Measurements from ENCODE around the gene OSBPL8.
"Not testable (repeated sequence)": the region's sequence is repeated elsewhere in the genome, so short reads cannot be mapped to it uniquely, and the experiment has no call there.

Gene OSBPL8

GRCh38 chr12:76523408-76523807 is 36.2 kb downstream of the OSBPL8 start:
- no peak overlapping the region for H3K4me3 ChIP-seq (ENCODE audit: extremely low read depth, insufficient read depth, low read length, poor library complexity, severe bottlenecking)
- no peaks in the 10 kb centered on the region for H3K4me1 ChIP-seq (ENCODE audit: control insufficient read depth, insufficient read depth, low read length, poor library complexity, severe bottlenecking)
- H3K9me3 ChIP-seq (ENCODE audit: control insufficient read depth, low read length), result no peaks in the 10 kb centered on the region
- H3K27ac ChIP-seq (ENCODE audit: low read depth, low read length, severe bottlenecking), result no peak overlapping the region
- H3K36me3 ChIP-seq (ENCODE audit: control insufficient read depth, insufficient read depth, low read length), result peaks cover 32% of the 10 kb centered on the region

GRCh38 chr12:76520348-76520747 is 39.2 kb downstream of the OSBPL8 start:
- Histone ChIP-seq H3K27ac (ENCODE audit: low read depth, low read length, severe bottlenecking) (no peak overlapping the region), H3K4me3 (ENCODE audit: extremely low read depth, insufficient read depth, low read length, poor library complexity, severe bottlenecking) (no peak overlapping the region), H3K4me1 (ENCODE audit: control insufficient read depth, insufficient read depth, low read length, poor library complexity, severe bottlenecking) (no peaks in the 10 kb centered on the region), H3K9me3 (ENCODE audit: control insufficient read depth, low read length) (no peaks in the 10 kb centered on the region), H3K36me3 (ENCODE audit: control insufficient read depth, insufficient read depth, low read length) (peaks cover 31% of the 10 kb centered on the region)

GRCh38 chr12:76519538-76519937 is 40.0 kb downstream of the OSBPL8 start:
- Histone ChIP-seq H3K4me3 (ENCODE audit: extremely low read depth, insufficient read depth, low read length, poor library complexity, severe bottlenecking) (no peak overlapping the region), H3K4me1 (ENCODE audit: control insufficient read depth, insufficient read depth, low read length, poor library complexity, severe bottlenecking) (no peaks in the 10 kb centered on the region), H3K27ac (ENCODE audit: low read depth, low read length, severe bottlenecking) (no peak overlapping the region), H3K9me3 (ENCODE audit: control insufficient read depth, low read length) (no peaks in the 10 kb centered on the region), H3K36me3 (ENCODE audit: control insufficient read depth, insufficient read depth, low read length) (peaks cover 36% of the 10 kb centered on the region)
- WGBS, 2 experiments (ENCODE audit: insufficient coverage in 2 of 2), result 85 to 100% methylated on average over 4 to 5 of the region's 5 CpGs

- Histone ChIP-seq H3K4me1 (ENCODE audit: control insufficient read depth, insufficient read depth, low read length, poor library complexity, severe bottlenecking) (no peaks in the 10 kb centered on the region), H3K36me3 (ENCODE audit: control insufficient read depth, insufficient read depth, low read length) (peaks cover 36% of the 10 kb centered on the region), H3K27ac (ENCODE audit: low read depth, low read length, severe bottlenecking) (no peak overlapping the region), H3K9me3 (ENCODE audit: control insufficient read depth, low read length) (no peaks in the 10 kb centered on the region), H3K4me3 (ENCODE audit: extremely low read depth, insufficient read depth, low read length, poor library complexity, severe bottlenecking) (no peak overlapping the region)
- WGBS, 2 experiments (ENCODE audit: insufficient coverage in 2 of 2), result 67 to 88% methylated on average over 1 of the region's 2 CpGs
Observed at GRCh38 chr12:76518699-76519098, 40.9 kb downstream of the OSBPL8 start.

- H3K4me3 ChIP-seq (ENCODE audit: extremely low read depth, insufficient read depth, low read length, poor library complexity, severe bottlenecking), result no peak overlapping the region
- 96 to 100% methylated on average over 1 to 3 of the region's 4 CpGs for WGBS, 2 experiments (ENCODE audit: insufficient coverage in 2 of 2)
- H3K36me3 ChIP-seq (ENCODE audit: control insufficient read depth, insufficient read depth, low read length), result peaks cover 20% of the 10 kb centered on the region
- no peak overlapping the region for H3K27ac ChIP-seq (ENCODE audit: low read depth, low read length, severe bottlenecking)
- no peaks in the 10 kb centered on the region for H3K9me3 ChIP-seq (ENCODE audit: control insufficient read depth, low read length)
- H3K4me1 ChIP-seq (ENCODE audit: control insufficient read depth, insufficient read depth, low read length, poor library complexity, severe bottlenecking), result no peaks in the 10 kb centered on the region
Observed at GRCh38 chr12:76515271-76515670, 44.3 kb downstream of the OSBPL8 start.

- H3K9me3 ChIP-seq (ENCODE audit: control insufficient read depth, low read length); H3K4me1 ChIP-seq (ENCODE audit: control insufficient read depth, insufficient read depth, low read length, poor library complexity, severe bottlenecking); H3K4me3 ChIP-seq (ENCODE audit: extremely low read depth, insufficient read depth, low read length, poor library complexity, severe bottlenecking); H3K27ac ChIP-seq (ENCODE audit: low read depth, low read length, severe bottlenecking): not testable (repeated sequence)
- WGBS, 2 experiments (ENCODE audit: insufficient coverage in 2 of 2), result 94 to 100% methylated on average over 1 to 3 of the region's 4 CpGs
- peaks cover 12% of the 10 kb centered on the region for H3K36me3 ChIP-seq (ENCODE audit: control insufficient read depth, insufficient read depth, low read length)
Observed at GRCh38 chr12:76511116-76511716, 48.4 kb downstream of the OSBPL8 start.

- Histone ChIP-seq H3K4me1 (ENCODE audit: control insufficient read depth, insufficient read depth, low read length, poor library complexity, severe bottlenecking) (no peaks in the 10 kb centered on the region), H3K4me3 (ENCODE audit: extremely low read depth, insufficient read depth, low read length, poor library complexity, severe bottlenecking) (no peak overlapping the region), H3K27ac (ENCODE audit: low read depth, low read length, severe bottlenecking) (no peak overlapping the region), H3K36me3 (ENCODE audit: control insufficient read depth, insufficient read depth, low read length) (peaks cover 7% of the 10 kb centered on the region), H3K9me3 (ENCODE audit: control insufficient read depth, low read length) (peaks cover 6% of the 10 kb centered on the region)
- 95 to 96% methylated on average over 2 of the region's 6 CpGs for WGBS, 2 experiments (ENCODE audit: insufficient coverage in 2 of 2)
Observed at GRCh38 chr12:76508128-76508980, 51.2 kb downstream of the OSBPL8 start.

GRCh38 chr12:76506149-76506548 is 53.4 kb downstream of the OSBPL8 start:
- Histone ChIP-seq H3K27ac (ENCODE audit: low read depth, low read length, severe bottlenecking) (no peak overlapping the region), H3K9me3 (ENCODE audit: control insufficient read depth, low read length) (peaks cover 6% of the 10 kb centered on the region), H3K4me3 (ENCODE audit: extremely low read depth, insufficient read depth, low read length, poor library complexity, severe bottlenecking) (no peak overlapping the region), H3K4me1 (ENCODE audit: control insufficient read depth, insufficient read depth, low read length, poor library complexity, severe bottlenecking) (no peaks in the 10 kb centered on the region), H3K36me3 (ENCODE audit: control insufficient read depth, insufficient read depth, low read length) (peaks cover 18% of the 10 kb centered on the region)
- 80% methylated on average over 1 of the region's 3 CpGs; no CpG with 5 or more reads in 1 of the 2 experiments for WGBS, 2 experiments (ENCODE audit: insufficient coverage in 2 of 2)

- H3K9me3 ChIP-seq (ENCODE audit: control insufficient read depth, low read length), result peaks cover 6% of the 10 kb centered on the region
- H3K4me3 ChIP-seq (ENCODE audit: extremely low read depth, insufficient read depth, low read length, poor library complexity, severe bottlenecking), result no peak overlapping the region
- peaks cover 18% of the 10 kb centered on the region for H3K36me3 ChIP-seq (ENCODE audit: control insufficient read depth, insufficient read depth, low read length)
- no peak overlapping the region for H3K27ac ChIP-seq (ENCODE audit: low read depth, low read length, severe bottlenecking)
- 100% methylated on average over 2 of the region's 2 CpGs for WGBS, 2 experiments (ENCODE audit: insufficient coverage in 2 of 2)
- no peaks in the 10 kb centered on the region for H3K4me1 ChIP-seq (ENCODE audit: control insufficient read depth, insufficient read depth, low read length, poor library complexity, severe bottlenecking)
Observed at GRCh38 chr12:76505050-76505449, 54.5 kb downstream of the OSBPL8 start.

- no peaks in the 10 kb centered on the region for H3K4me1 ChIP-seq (ENCODE audit: control insufficient read depth, insufficient read depth, low read length, poor library complexity, severe bottlenecking)
- H3K9me3 ChIP-seq (ENCODE audit: control insufficient read depth, low read length), result peaks cover 6% of the 10 kb centered on the region
- H3K36me3 ChIP-seq (ENCODE audit: control insufficient read depth, insufficient read depth, low read length), result peaks cover 18% of the 10 kb centered on the region
- no peak overlapping the region for H3K4me3 ChIP-seq (ENCODE audit: extremely low read depth, insufficient read depth, low read length, poor library complexity, severe bottlenecking)
- WGBS, 2 experiments (ENCODE audit: insufficient coverage in 2 of 2), result 100% methylated on average over 2 of the region's 2 CpGs; no CpG with 5 or more reads in 1 of the 2 experiments
- no peak overlapping the region for H3K27ac ChIP-seq (ENCODE audit: low read depth, low read length, severe bottlenecking)
Observed at GRCh38 chr12:76504606-76505005, 55.0 kb downstream of the OSBPL8 start.

- H3K36me3 ChIP-seq (ENCODE audit: control insufficient read depth, insufficient read depth, low read length), result peaks cover 18% of the 10 kb centered on the region
- no peak overlapping the region for H3K27ac ChIP-seq (ENCODE audit: low read depth, low read length, severe bottlenecking)
- no peaks in the 10 kb centered on the region for H3K4me1 ChIP-seq (ENCODE audit: control insufficient read depth, insufficient read depth, low read length, poor library complexity, severe bottlenecking)
- H3K4me3 ChIP-seq (ENCODE audit: extremely low read depth, insufficient read depth, low read length, poor library complexity, severe bottlenecking), result no peak overlapping the region
- H3K9me3 ChIP-seq (ENCODE audit: control insufficient read depth, low read length), result peaks cover 6% of the 10 kb centered on the region
Observed at GRCh38 chr12:76503957-76504356, 55.6 kb downstream of the OSBPL8 start.

Measured in mesodermal cell (in vitro differentiated cells).